Activated CD8-positive, alpha-beta memory T cell treated with anti-CD3 and anti-CD28 coated beads for 1 hour (primary cell): Measurements from ENCODE around the gene C9.
"Not testable (repeated sequence)": the region's sequence is repeated elsewhere in the genome, so short reads cannot be mapped to it uniquely, and the experiment has no call there.

Experiments
- DNase-seq, 2 donors: peaks; one replicate each; pipeline ENCODE4 v3.0.0-alpha.2; 2020; ENCODE audit warnings: low read depth in 1 of 2; ENCODE audit errors: extremely low read depth in 1 of 2

C9 gene

GRCh38 chr5:39266442-39266841, 97.9 kb downstream of the C9 start:
- DNase-seq, result no peak

- no peak for DNase-seq
These were observed 99.8 kb downstream of the C9 start for GRCh38 chr5:39264528-39264927.

GRCh38 chr5:39262981-39263380, 101.3 kb downstream of the C9 start:
- no peak for DNase-seq

GRCh38 chr5:39260095-39260494, 104.2 kb downstream of the C9 start:
- DNase-seq, result no peak

GRCh38 chr5:39257554-39257953, 106.7 kb downstream of the C9 start:
- no peak for DNase-seq

- DNase-seq, result no peak
These were observed 107.6 kb downstream of the C9 start for GRCh38 chr5:39256477-39257235.

- no peak for DNase-seq
These were observed 108.9 kb downstream of the C9 start for GRCh38 chr5:39255406-39255805.

GRCh38 chr5:39254671-39255070, 109.6 kb downstream of the C9 start:
- no peak for DNase-seq

GRCh38 chr5:39253196-39253595, 111.1 kb downstream of the C9 start:
- DNase-seq, result no peak

GRCh38 chr5:39249564-39250274, 114.6 kb downstream of the C9 start:
- no peak for DNase-seq

GRCh38 chr5:39249069-39249468, 115.2 kb downstream of the C9 start:
- DNase-seq, result no peak

- DNase-seq, result no peak
These were observed 123.5 kb downstream of the C9 start for GRCh38 chr5:39240750-39241149.

- no peak for DNase-seq
These were observed 125.8 kb downstream of the C9 start for GRCh38 chr5:39238366-39239105.

GRCh38 chr5:39236718-39237117, 127.6 kb downstream of the C9 start:
- DNase-seq, result no peak

GRCh38 chr5:39235648-39236047, 128.6 kb downstream of the C9 start:
- DNase-seq, result no peak

GRCh38 chr5:39234494-39234893, 129.8 kb downstream of the C9 start:
- not testable (repeated sequence) for DNase-seq
